Measurements from ENCODE around the gene FBLN1.

Gene FBLN1

GRCh38 chr22:45504373-45505341 is 2.0 kb downstream of the FBLN1 start:
- no peak for DNase-seq

GRCh38 chr22:45505991-45506747 is 3.5 kb downstream of the FBLN1 start:
- DNase-seq: no peak

- DNase-seq: no peak
Measured at GRCh38 chr22:45506816-45507360, 4.2 kb downstream of the FBLN1 start.

- no peak for DNase-seq
Measured at GRCh38 chr22:45507798-45508197, 5.1 kb downstream of the FBLN1 start.

- no peak for DNase-seq
Measured at GRCh38 chr22:45508814-45509213, 6.1 kb downstream of the FBLN1 start.

- no peak for DNase-seq
Measured at GRCh38 chr22:45510376-45511232, 7.9 kb downstream of the FBLN1 start.

GRCh38 chr22:45511847-45512261 is 9.2 kb downstream of the FBLN1 start:
- DNase-seq: no peak

- DNase-seq: no peak
Measured at GRCh38 chr22:45512363-45512762, 9.7 kb downstream of the FBLN1 start.

GRCh38 chr22:45515676-45516075 is 13.0 kb downstream of the FBLN1 start:
- DNase-seq: no peak

GRCh38 chr22:45516163-45516562 is 13.5 kb downstream of the FBLN1 start:
- no peak for DNase-seq

GRCh38 chr22:45516923-45517675 is 14.4 kb downstream of the FBLN1 start:
- DNase-seq: no peak

GRCh38 chr22:45518136-45518535 is 15.5 kb downstream of the FBLN1 start:
- no peak for DNase-seq

GRCh38 chr22:45518580-45518991 is 15.9 kb downstream of the FBLN1 start:
- DNase-seq: no peak

- DNase-seq: no peak
Measured at GRCh38 chr22:45521178-45521577, 18.5 kb downstream of the FBLN1 start.

GRCh38 chr22:45522462-45522861 is 19.8 kb downstream of the FBLN1 start:
- DNase-seq: no peak

GRCh38 chr22:45524157-45524556 is 21.5 kb downstream of the FBLN1 start:
- no peak for DNase-seq

GRCh38 chr22:45524966-45525365 is 22.3 kb downstream of the FBLN1 start:
- DNase-seq: no peak

- no peak for DNase-seq
Measured at GRCh38 chr22:45525480-45525879, 22.8 kb downstream of the FBLN1 start.

- DNase-seq: no peak
Measured at GRCh38 chr22:45526281-45526680, 23.6 kb downstream of the FBLN1 start.

GRCh38 chr22:45526768-45527360 is 24.2 kb downstream of the FBLN1 start:
- no peak for DNase-seq

GRCh38 chr22:45527456-45527855 is 24.8 kb downstream of the FBLN1 start:
- no peak for DNase-seq
